Mucosa of rectum (tissue), 2 donors: ENCODE measurements around the gene GLE1.

Source experiments
- H3K27ac ChIP-seq, 2 donors: one replicate each; pipeline ENCODE4 v1.7.0; 2013; ENCODE audit warnings: inconsistent platforms in 2 of 2, low read depth in 2 of 2, low read length in 2 of 2
- H3K27me3 ChIP-seq, 2 donors: one replicate each; pipeline ENCODE4 v1.7.0; 2013; ENCODE audit warnings: low read length in 2 of 2; ENCODE audit not compliant: control insufficient read depth in 2 of 2, insufficient read depth in 2 of 2
- H3K36me3 ChIP-seq, 2 donors: one replicate each; pipeline ENCODE4 v1.7.0; 2013; ENCODE audit warnings: low read length in 2 of 2; ENCODE audit not compliant: control insufficient read depth in 2 of 2, insufficient read depth in 2 of 2
- H3K4me1 ChIP-seq, 2 donors: one replicate each; pipeline ENCODE4 v1.7.0; 2013; ENCODE audit warnings: low read length in 2 of 2, mild to moderate bottlenecking in 1 of 2; ENCODE audit not compliant: control insufficient read depth in 2 of 2, insufficient read depth in 2 of 2
- H3K4me3 ChIP-seq, 2 donors: one replicate each; pipeline ENCODE4 v1.7.0; 2013; ENCODE audit warnings: low read length in 2 of 2
- H3K9ac ChIP-seq, 2 donors: one replicate each; pipeline ENCODE4 v1.7.0; 2013; ENCODE audit warnings: low read length in 2 of 2, low read depth in 1 of 2, mild to moderate bottlenecking in 1 of 2
- H3K9me3 ChIP-seq, 2 donors: one replicate each; pipeline ENCODE4 v1.7.0; 2013; ENCODE audit warnings: low read length in 2 of 2; ENCODE audit not compliant: control insufficient read depth in 2 of 2
- donor health status: healthy.
- donor health status: Normal muscosa, but diverticular disease.

The GLE1 gene

GRCh38 chr9:128550770-128551656 is 46.5 kb downstream of the GLE1 start:
- peaks cover 22 to 31% of the 10 kb centered on the region in 2 donors for H3K4me1 ChIP-seq
- H3K4me3 ChIP-seq: no peak overlapping the region
- H3K36me3 ChIP-seq: no peaks in the 10 kb centered on the region
- H3K27ac ChIP-seq: peak overlapping the region; percentile 82 to 86
- no peak overlapping the region for H3K9ac ChIP-seq
- no peaks in the 10 kb centered on the region for H3K9me3 ChIP-seq
- H3K27me3 ChIP-seq: no peaks in the 10 kb centered on the region

- Histone ChIP-seq H3K4me1 (peaks cover 22 to 35% of the 10 kb centered on the region in 2 donors), H3K9ac (peak overlapping the region; percentile 54 to 86), H3K27ac (peak overlapping the region; percentile 82 to 86), H3K4me3 (peak overlapping the region; percentile 72 to 78), H3K9me3 (no peaks in the 10 kb centered on the region), H3K27me3 (no peaks in the 10 kb centered on the region), H3K36me3 (no peaks in the 10 kb centered on the region)
Measured at GRCh38 chr9:128551657-128552152, 47.2 kb downstream of the GLE1 start.

- H3K9ac ChIP-seq: peak within 1 kb of the TSS; percentile 57 to 86
- H3K4me1 ChIP-seq: peaks cover 28 to 39% of the 10 kb centered on the region in 2 donors
- no peaks in the 10 kb centered on the region for H3K9me3 ChIP-seq
- no peaks in the 10 kb centered on the region for H3K27me3 ChIP-seq
- peak within 1 kb of the TSS; percentile 88 to 92 for H3K27ac ChIP-seq
- H3K36me3 ChIP-seq: no peaks in the 10 kb centered on the region
- H3K4me3 ChIP-seq: peak within 1 kb of the TSS; percentile 94 to 96
Measured at GRCh38 chr9:128552153-128552743, 47.7 kb downstream of the GLE1 start, which contains the start of gene SPTAN1. Gene SPTAN1, plus strand, starts transcription at chr9:128552587. Its CDS starts 14,154 bp downstream, at chr9:128566741.

DNA sequence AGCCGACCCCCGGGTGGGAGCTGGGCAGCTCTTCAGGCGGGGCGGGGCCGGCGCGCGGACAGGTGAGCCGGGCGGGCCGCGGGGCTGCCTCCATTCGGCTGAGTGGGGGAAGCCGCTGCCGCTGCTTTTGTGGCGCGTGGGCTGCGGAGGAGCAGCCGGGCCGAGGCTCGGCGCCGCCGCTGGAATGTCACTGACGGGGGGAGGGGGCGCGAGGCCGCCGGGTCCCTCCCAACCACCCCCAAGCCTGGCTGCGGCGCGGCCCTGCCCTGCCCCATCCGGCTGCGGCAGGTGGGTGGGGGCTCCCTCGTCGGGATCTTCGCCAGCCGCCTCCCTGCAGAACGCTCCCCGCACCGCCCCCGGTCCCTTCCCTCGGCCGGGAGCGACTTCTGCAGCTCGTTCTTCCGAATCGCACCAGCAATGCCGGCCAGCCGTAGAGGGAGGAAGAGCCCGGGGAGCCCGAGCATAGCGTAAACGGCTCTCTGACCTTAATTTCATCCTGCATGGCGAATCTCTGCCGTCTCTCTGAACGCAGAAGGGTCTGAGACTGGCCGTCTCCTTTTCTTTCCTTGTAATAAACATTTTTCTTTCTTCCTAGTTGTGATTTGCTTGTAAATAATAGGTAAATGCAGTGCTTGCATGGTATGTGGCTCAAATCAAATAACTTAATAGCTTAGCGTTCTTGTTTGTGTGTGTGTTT is 48.4 kb downstream of the GLE1 start:
- Histone ChIP-seq H3K27me3 (no peaks in the 10 kb centered on the region), H3K4me3 (peak overlapping the region; percentile 94 to 96), H3K9ac (peak overlapping the region; percentile 57 to 86), H3K9me3 (no peaks in the 10 kb centered on the region), H3K27ac (peak overlapping the region; percentile 88 to 92), H3K4me1 (peaks cover 32 to 39% of the 10 kb centered on the region in 2 donors), H3K36me3 (no peaks in the 10 kb centered on the region)

- Histone ChIP-seq H3K4me1 (peaks cover 40 to 47% of the 10 kb centered on the region in 2 donors), H3K27ac (peak overlapping the region; percentile 53 to 88), H3K9me3 (no peaks in the 10 kb centered on the region), H3K27me3 (no peaks in the 10 kb centered on the region), H3K36me3 (no peaks in the 10 kb centered on the region), H3K9ac (peak overlapping the region; percentile 57 to 86), H3K4me3 (peak overlapping the region; percentile 94 to 96)
Measured at GRCh38 chr9:128553728-128554127, 49.2 kb downstream of the GLE1 start.

GRCh38 chr9:128554155-128554862 is 49.8 kb downstream of the GLE1 start:
- H3K36me3 ChIP-seq: no peaks in the 10 kb centered on the region
- H3K27me3 ChIP-seq: no peaks in the 10 kb centered on the region
- H3K4me3 ChIP-seq: peak overlapping the region; percentile 94 to 96
- peak overlapping the region; percentile 57 to 86 for H3K9ac ChIP-seq
- H3K9me3 ChIP-seq: no peaks in the 10 kb centered on the region
- H3K4me1 ChIP-seq: peaks cover 46 to 53% of the 10 kb centered on the region in 2 donors
- H3K27ac ChIP-seq: peak overlapping the region; percentile 21 to 53

GRCh38 chr9:128555180-128555721 is 50.7 kb downstream of the GLE1 start:
- peak overlapping the region in 1 of 2 donors; percentile 49 for H3K9ac ChIP-seq
- H3K36me3 ChIP-seq: no peaks in the 10 kb centered on the region
- H3K4me1 ChIP-seq: peaks cover 47 to 57% of the 10 kb centered on the region in 2 donors
- H3K9me3 ChIP-seq: no peaks in the 10 kb centered on the region
- H3K27me3 ChIP-seq: no peaks in the 10 kb centered on the region
- H3K27ac ChIP-seq: peak overlapping the region; percentile 16 to 38
- peak overlapping the region in 1 of 2 donors; percentile 96 for H3K4me3 ChIP-seq

GRCh38 chr9:128556276-128556675 is 51.8 kb downstream of the GLE1 start:
- H3K36me3 ChIP-seq: no peaks in the 10 kb centered on the region
- peak overlapping the region in 1 of 2 donors; percentile 42 for H3K27ac ChIP-seq
- H3K9me3 ChIP-seq: no peaks in the 10 kb centered on the region
- H3K27me3 ChIP-seq: no peaks in the 10 kb centered on the region
- H3K4me3 ChIP-seq: peak overlapping the region in 1 of 2 donors; percentile 1
- H3K9ac ChIP-seq: no peak overlapping the region
- peaks cover 47 to 57% of the 10 kb centered on the region in 2 donors for H3K4me1 ChIP-seq

DNA sequence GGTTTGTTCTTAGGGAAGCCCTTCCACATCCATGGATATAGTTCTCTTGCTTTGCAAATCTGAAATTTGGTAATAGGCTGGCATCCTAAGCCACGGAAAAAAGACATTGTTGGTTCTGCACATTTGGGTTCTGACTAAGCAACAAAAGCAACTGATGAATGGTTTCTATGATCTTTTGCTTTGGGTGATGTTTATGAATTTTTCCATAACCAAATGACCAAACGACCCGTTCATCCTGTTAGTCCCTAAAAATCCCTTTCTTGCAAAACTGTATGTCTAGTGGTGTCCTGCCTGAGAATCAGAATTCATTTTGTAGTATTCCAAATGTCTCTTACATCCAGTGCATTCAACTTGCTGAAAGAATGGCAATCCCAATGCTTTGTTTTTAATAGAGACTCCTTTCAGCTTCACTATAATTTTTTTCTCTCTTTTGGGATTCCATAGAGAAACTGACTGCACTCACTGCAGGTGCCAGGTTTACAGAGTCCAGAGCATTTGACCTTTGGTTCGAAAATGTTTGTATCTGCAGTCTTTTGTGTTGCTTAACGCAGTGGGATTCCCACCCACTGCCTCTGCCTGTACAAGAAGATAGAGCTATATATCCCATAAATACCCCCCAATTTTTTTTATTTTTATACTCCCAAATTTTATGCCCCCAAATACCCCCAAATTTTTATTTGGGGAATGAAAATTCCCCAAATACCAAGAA is 52.6 kb downstream of the GLE1 start:
- no peaks in the 10 kb centered on the region for H3K27me3 ChIP-seq
- H3K9ac ChIP-seq: no peak overlapping the region
- no peaks in the 10 kb centered on the region for H3K9me3 ChIP-seq
- no peaks in the 10 kb centered on the region for H3K36me3 ChIP-seq
- H3K27ac ChIP-seq: peak overlapping the region in 1 of 2 donors; percentile 23
- H3K4me3 ChIP-seq: no peak overlapping the region
- H3K4me1 ChIP-seq: peaks cover 45 to 50% of the 10 kb centered on the region in 2 donors
